Measurements from ENCODE around the gene FILIP1L.

The FILIP1L gene

DNA sequence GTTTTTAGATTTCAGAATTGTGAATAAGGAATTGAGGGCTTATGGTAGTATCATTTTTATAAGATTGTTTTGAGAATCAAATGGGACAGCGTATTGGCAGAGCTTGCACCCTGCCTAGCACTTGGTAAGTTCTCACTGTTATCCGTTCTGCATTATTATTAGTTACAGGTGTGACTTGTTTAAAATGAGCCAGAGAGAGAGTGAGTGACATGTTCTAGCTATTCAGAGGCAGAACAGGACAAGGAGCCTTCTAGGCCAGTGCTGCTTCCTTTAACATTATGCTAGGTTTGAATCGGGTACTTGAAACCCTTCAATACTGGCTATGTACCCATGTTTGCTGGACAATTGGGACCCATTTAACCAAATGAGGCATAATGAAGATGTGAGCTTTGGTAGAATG lies 133.7 kb downstream of the FILIP1L start:
- no peak overlapping the region for H3K27ac ChIP-seq
- TF ChIP-seq CTCF (conservative IDR thresholded peaks at IDR 0.05; ENCODE audit: low read depth, low read length): no peak
- H3K4me1 ChIP-seq (ENCODE audit: low read depth, poor library complexity, severe bottlenecking): no peaks in the 10 kb centered on the region
- H3K9ac ChIP-seq: no peak overlapping the region
- no peaks in the 10 kb centered on the region for H3K27me3 ChIP-seq (ENCODE audit: insufficient read depth, low read depth)
- no peaks in the 10 kb centered on the region for H4K20me1 ChIP-seq (ENCODE audit: insufficient read depth)
- H3K4me3 ChIP-seq (IDR thresholded peaks at IDR 0.05; ENCODE audit: insufficient read depth, low read depth, low read length): no peak overlapping the region
- no peak overlapping the region for H3K4me2 ChIP-seq
- no peak overlapping the region for H2AFZ ChIP-seq (ENCODE audit: low read depth)
- no peaks in the 10 kb centered on the region for H3K79me2 ChIP-seq (ENCODE audit: insufficient read depth, low read depth)
- H3K36me3 ChIP-seq (ENCODE audit: insufficient read depth): no peaks in the 10 kb centered on the region

DNA sequence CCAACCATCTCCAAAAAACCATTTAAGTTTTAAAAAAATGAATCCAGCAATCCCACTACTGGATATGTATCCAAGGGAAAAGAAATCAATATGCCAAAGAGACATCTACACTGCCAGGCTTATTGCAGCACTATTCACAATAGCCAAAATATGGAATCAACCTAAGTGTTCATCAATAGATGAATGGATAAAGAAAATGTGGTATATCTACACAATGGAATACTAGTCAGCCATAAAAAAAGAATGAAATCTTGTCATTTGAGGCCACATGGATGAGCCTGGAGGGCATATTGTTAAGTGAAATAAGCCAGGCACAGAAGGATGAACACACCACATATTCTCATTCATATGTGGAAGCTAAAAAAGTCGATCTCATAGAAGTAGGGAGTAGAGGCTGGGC lies 136.1 kb downstream of the FILIP1L start:
- Histone ChIP-seq H3K9ac (no peak overlapping the region), H3K4me1 (ENCODE audit: low read depth, poor library complexity, severe bottlenecking) (no peaks in the 10 kb centered on the region), H3K36me3 (ENCODE audit: insufficient read depth) (no peaks in the 10 kb centered on the region), H3K4me3 (IDR thresholded peaks at IDR 0.05; ENCODE audit: insufficient read depth, low read depth, low read length) (no peak overlapping the region), H3K4me2 (no peak overlapping the region), H2AFZ (ENCODE audit: low read depth) (no peak overlapping the region), H3K79me2 (ENCODE audit: insufficient read depth, low read depth) (no peaks in the 10 kb centered on the region), H3K27ac (no peak overlapping the region), H3K27me3 (ENCODE audit: insufficient read depth, low read depth) (no peaks in the 10 kb centered on the region), H4K20me1 (ENCODE audit: insufficient read depth) (no peaks in the 10 kb centered on the region)
- TF ChIP-seq CTCF (conservative IDR thresholded peaks at IDR 0.05; ENCODE audit: low read depth, low read length): no peak

GRCh38 chr3:99976584-99976983 lies 137.7 kb downstream of the FILIP1L start:
- Histone ChIP-seq H2AFZ (ENCODE audit: low read depth) (no peak overlapping the region), H3K4me1 (ENCODE audit: low read depth, poor library complexity, severe bottlenecking) (no peaks in the 10 kb centered on the region), H3K79me2 (ENCODE audit: insufficient read depth, low read depth) (no peaks in the 10 kb centered on the region), H3K27me3 (ENCODE audit: insufficient read depth, low read depth) (no peaks in the 10 kb centered on the region), H3K4me3 (IDR thresholded peaks at IDR 0.05; ENCODE audit: insufficient read depth, low read depth, low read length) (no peak overlapping the region), H3K9ac (no peak overlapping the region), H3K4me2 (no peak overlapping the region), H3K27ac (no peak overlapping the region), H3K36me3 (ENCODE audit: insufficient read depth) (no peaks in the 10 kb centered on the region), H4K20me1 (ENCODE audit: insufficient read depth) (no peaks in the 10 kb centered on the region)
- no peak for TF ChIP-seq CTCF (conservative IDR thresholded peaks at IDR 0.05; ENCODE audit: low read depth, low read length)

DNA sequence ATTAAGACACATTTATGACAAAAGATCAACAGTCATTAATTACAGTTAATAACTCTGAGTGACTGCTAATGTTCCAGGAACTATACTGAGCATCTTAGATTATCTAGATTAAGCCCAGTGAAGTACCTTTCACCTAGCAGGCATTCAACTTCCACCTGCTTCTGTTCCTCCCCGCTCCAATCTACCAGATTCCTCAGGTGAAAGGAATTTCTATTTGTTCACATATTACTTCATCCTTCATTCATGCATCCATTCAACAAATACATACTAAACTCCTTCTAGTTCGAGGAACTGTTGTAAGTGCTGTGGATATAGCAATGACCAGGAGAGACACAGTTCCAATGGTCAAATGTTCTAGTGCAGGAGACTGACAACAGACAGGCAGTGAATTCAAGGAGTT lies 139.3 kb downstream of the FILIP1L start:
- no peak overlapping the region for H3K4me3 ChIP-seq (IDR thresholded peaks at IDR 0.05; ENCODE audit: insufficient read depth, low read depth, low read length)
- no peak overlapping the region for H3K4me2 ChIP-seq
- TF ChIP-seq CTCF (conservative IDR thresholded peaks at IDR 0.05; ENCODE audit: low read depth, low read length): no peak
- H3K27ac ChIP-seq: no peak overlapping the region
- no peak overlapping the region for H2AFZ ChIP-seq (ENCODE audit: low read depth)
- H3K27me3 ChIP-seq (ENCODE audit: insufficient read depth, low read depth): no peaks in the 10 kb centered on the region
- no peaks in the 10 kb centered on the region for H3K79me2 ChIP-seq (ENCODE audit: insufficient read depth, low read depth)
- no peaks in the 10 kb centered on the region for H4K20me1 ChIP-seq (ENCODE audit: insufficient read depth)
- H3K36me3 ChIP-seq (ENCODE audit: insufficient read depth): no peaks in the 10 kb centered on the region
- no peaks in the 10 kb centered on the region for H3K4me1 ChIP-seq (ENCODE audit: low read depth, poor library complexity, severe bottlenecking)
- H3K9ac ChIP-seq: no peak overlapping the region
